GM21447 (cell line): Measurements from ENCODE around the gene ASTN2.

Experiments used
- ATAC-seq: cut with Tn5 transposase; IDR thresholded peaks from one replicate; pipeline ENCODE4 v1.9.1; 2021; ENCODE audit not compliant: unreplicated experiment

The ASTN2 gene

DNA sequence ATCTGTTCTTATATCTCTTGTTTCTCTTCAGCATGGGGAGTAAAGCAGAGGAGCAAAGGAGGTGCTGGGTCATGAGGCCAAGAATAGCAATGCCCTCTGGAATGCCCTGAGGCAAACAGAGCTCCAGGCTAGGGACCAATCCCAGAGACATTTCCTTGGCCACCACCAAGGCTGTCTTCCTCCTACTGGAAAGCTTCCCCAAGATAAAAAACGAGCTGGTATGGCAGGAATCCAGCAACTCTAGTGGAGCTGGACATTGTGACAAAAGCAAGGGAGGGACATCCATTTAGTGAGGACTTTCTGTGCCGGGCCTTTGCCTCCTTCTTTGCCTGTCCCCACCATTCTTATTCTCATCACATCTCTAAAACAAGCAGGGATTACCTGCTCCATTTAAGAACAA is 161.6 kb downstream of the ASTN2 start:
- ATAC-seq, result no peak

DNA sequence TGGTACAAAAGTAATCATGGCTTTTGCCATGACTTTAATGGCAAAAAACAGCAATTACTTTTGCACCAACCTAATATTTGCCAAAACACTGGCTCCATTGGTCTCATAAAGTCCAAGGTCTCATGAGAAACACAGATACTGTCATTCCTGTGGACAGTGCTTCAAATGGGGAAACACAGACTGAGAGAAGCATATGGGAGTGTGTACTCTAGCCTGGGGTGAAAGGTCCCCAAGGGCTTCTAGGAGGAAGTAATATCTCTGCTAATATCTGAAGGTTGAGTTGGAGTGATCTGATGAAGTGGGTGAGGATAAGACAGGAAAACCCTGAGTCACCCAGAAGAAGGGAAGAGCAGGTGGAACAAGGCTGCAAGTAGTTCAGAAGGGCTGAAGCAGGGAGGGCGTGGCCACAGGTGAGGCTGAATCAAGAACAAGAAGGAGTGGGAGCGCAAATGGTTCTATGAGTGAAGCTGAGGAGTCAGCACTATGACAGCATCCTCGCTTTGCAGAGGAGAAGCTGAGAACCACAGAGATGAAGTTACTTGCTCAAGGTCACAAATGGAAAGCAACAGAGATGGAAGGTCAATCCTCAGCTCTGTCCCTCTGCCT is 164.1 kb downstream of the ASTN2 start:
- no peak for ATAC-seq

DNA sequence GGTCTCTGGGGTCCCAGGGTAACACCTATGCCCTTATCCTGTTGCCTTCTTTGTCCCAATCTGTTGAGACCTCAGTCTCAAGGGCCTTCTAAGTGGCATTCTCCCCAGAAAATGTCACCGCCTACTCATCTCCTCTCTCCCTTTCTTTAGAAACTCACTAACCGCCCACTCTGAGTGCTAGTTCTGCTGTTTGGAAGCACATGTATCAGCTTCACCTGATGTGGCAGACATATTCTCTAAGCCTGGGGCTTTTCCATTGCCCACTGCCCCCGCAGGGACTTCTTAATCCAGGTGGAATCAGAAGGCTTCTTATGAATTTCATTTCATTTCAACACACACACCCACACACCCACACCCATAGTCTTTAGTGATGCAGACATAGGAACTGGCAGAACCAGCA is 165.1 kb downstream of the ASTN2 start:
- no peak for ATAC-seq

GRCh38 chr9:117247266-117247665 is 167.6 kb downstream of the ASTN2 start:
- ATAC-seq, result no peak

DNA sequence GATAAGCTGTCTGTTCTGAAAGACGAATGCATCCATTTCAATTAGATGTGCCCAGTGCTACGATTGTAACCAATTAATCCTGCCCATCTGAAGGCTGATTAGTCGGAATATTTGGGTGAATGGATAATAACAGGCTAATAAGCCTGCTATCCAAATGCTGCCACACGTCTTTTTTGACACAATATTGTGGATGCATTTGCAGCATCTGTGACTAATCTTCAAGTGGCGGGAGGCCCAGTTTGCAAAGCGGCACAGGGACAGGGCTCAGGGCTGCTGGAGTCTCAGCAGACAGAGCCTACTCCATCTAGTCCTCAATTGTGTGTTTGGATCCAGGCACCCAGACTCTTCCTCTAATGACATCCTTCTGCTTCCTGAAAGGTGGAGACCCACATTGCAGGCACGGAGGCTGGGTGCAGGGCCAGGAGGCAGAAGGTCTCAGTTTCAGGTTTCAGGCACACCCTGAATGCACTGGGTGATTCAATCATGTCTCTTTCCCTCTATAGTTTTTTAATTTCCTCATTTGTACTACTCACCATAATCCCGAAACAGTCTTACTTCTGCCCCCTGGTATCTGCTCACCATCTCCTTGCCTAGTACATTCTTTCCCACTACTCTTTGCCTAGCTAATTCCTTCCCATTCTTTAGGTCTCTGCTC is 169.6 kb downstream of the ASTN2 start:
- ATAC-seq, result no peak

DNA sequence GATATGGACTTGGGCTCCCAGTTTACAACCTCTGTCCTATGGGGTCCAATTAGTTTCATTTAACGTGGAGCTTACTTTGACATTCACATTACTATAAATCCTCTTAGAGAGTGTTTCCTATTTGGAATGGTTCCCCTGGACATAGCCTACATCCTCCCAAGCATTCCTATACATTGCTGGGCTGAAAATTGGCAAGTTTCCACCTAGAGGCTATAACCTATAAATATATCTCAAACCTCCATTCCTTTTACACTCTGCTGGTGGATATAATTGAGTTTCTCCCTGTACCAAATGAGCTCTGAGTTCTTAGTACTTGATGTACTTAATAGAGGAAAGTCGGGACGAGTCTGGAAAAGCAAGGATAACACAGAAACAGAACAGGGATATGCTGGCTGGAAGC is 172.8 kb downstream of the ASTN2 start:
- ATAC-seq, result no peak

GRCh38 chr9:117239428-117239827 is 175.4 kb downstream of the ASTN2 start:
- no peak for ATAC-seq

DNA sequence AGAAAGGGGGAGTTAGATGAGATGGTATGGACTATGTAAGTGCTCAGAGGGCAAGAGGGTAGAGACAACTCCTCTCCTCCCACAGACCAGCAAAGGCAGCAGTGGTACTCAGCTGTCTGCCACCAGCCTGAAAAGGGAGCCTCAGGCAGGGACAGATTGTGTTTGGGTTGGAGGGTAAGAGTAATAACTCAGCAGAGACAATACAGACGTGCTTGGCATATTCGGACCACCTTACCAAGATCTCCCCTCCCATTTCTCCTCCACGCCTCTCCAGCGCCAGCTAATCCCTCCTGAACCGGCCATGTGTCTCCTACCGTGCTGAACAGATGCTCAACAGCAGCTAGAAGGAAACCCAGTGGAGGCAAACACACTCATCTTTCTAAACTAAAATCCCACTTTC is 180.8 kb downstream of the ASTN2 start:
- no peak for ATAC-seq

GRCh38 chr9:117233016-117233415 is 181.8 kb downstream of the ASTN2 start:
- ATAC-seq, result no peak

- ATAC-seq, result no peak
Measured at GRCh38 chr9:117232281-117232680, 182.6 kb downstream of the ASTN2 start.

DNA sequence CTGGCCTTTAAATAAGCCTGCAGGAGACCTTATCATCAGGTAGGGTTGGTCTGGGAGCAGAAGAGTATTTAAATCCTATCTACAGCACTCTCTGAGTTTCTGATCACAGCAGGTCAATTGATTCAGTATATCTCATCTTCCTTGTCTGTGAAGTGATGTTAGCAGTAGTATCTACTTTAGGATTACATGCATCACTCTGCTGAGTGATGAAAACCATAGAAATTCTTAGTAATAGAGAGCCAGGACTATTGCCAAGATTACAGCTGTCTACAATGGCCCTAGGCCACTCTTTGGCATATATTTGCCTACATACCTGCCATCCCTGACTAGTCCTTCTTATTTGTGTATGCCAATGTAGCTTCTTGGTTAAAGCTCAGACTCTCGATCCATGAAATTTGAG is 183.8 kb downstream of the ASTN2 start:
- ATAC-seq, result no peak

DNA sequence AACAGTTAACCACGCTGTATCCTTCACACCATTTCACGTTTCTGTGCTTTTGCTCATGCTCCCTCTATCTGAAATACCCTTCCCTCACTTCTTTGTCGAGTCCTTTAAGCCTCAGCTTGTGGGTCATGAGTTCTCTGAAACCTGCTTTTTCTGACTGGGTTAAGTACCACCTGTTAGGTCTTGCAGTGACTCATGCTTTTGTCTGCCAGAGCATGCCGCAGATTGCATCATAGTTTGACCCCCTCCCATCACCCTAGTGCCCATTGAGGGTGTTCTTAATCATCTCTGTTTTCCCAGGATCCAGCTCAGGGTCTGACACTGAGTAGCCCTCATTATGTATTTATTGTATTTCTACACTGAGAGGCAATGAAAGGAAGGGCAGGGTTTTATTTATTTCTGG is 190.2 kb downstream of the ASTN2 start:
- ATAC-seq, result no peak

GRCh38 chr9:117218951-117219350 is 195.9 kb downstream of the ASTN2 start:
- no peak for ATAC-seq

- ATAC-seq, result no peak
Measured at GRCh38 chr9:117214416-117214815, 200.4 kb downstream of the ASTN2 start.

- no peak for ATAC-seq
Measured at GRCh38 chr9:117211280-117211679, 203.6 kb downstream of the ASTN2 start.

- no peak for ATAC-seq
Measured at GRCh38 chr9:117205806-117206205, 209.1 kb downstream of the ASTN2 start.

DNA sequence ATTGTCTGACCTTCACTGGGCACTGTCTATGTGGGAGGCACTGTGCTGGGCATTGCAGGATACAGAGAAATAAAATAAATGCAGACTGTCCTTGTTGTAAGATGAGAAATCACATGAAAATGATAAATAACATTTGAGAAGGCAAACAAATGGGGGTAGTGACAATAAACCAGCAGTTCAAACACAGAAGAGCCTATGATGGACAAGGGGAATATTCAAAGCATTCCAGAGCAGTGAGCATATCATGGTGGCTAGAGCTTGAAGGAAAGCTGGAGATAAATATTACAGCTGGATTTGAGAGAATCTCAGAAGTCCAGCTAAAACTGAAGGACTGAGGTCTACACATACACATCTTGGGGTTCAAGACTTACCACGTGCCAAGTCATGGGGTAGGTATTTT is 209.9 kb downstream of the ASTN2 start:
- no peak for ATAC-seq

DNA sequence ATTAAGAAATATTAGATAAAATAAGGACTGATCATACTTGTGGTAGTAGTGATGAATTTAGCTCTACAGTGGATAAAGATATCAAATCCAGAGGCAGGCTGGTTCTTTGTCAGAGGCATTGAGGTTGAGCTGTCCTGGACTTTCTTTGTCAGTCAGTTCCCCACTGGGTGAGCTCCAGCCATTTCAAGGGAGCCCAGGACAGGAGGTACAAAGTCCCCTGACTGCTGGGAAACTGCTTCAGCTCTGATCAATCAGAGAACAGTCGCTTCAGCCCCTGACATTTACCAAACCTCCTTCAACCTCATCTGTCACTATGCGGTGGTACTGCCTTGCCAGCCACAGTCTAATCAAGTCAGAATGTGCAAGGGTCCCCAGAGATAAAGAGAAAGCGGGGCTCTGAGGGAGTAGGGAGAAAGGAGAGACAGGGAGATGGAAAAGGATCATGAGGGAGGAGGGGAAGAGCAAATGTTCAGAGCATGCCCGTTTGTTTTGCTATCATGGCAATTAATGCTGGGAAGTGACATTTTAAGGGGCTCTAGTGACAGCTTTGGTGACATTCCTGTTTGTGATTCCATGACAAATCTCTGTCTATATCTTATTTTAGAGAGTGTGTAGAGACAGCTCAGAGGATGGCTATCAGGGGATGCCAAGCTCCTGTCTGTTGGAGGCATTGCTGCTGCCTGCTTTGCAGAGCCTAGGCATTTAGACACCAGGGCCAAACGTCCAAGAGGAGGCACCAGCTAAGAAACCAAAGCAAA is 223.2 kb downstream of the ASTN2 start:
- ATAC-seq, result no peak

DNA sequence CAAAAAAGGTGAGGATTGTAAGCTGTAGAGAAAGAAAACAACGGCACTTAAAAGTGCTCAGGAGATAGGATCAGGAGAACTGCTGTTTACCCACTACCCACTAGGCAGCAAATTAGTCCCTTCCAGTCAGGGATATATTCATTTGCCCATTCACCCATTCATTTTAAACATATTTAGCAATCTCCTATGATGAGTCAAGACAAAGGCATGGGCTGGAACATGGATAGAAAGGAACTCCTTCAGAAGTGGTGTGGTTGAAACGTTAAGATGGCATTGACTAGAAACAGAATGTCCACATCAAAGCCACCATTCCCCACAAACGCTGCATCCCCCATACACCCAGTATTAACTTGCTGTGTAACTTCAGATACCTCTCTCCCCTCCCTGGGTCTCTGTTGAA is 225.7 kb downstream of the ASTN2 start:
- ATAC-seq, result no peak

GRCh38 chr9:117188394-117188793 is 226.5 kb downstream of the ASTN2 start:
- ATAC-seq, result no peak

- no peak for ATAC-seq
Measured at GRCh38 chr9:117187498-117187897, 227.4 kb downstream of the ASTN2 start.

DNA sequence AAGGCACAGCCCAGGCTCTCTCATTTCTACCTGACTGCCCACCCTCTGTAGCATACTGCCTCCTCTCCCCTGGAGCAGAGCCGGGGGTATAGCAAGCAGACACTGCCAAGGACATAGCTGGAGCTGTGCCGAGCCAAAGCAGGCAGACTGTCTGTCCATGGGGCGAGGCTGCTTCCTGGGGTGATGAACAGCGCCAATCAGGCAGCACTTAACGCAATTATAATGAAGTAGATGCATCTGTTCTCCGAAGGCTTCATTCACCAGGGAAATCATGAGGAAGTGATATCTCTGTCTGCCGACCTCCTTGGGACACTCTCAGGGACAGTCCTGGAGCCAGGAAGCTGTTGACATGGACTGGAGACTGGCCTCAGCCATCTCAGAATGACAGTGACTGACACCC is 230.7 kb downstream of the ASTN2 start:
- ATAC-seq, result no peak
